Measurements from ENCODE around the gene PDE1A.

GRCh38 chr2:182416861-182417260 lies 10.0 kb downstream of the PDE1A start:
- TF ChIP-seq POLR2A (IDR thresholded peaks at IDR 0.05; ENCODE audit: low read length), result no peak
- TF ChIP-seq GATA1 (IDR thresholded peaks at IDR 0.05; ENCODE audit: low read depth, low read length), result no peak
